Activated CD8-positive, alpha-beta memory T cell treated with anti-CD3 and anti-CD28 coated beads, Interleukin-2, amount 50 U/mL, for 48 hours (primary cell): Measurements from ENCODE around the gene TATDN3.
"Not testable (repeated sequence)": the region's sequence is repeated elsewhere in the genome, so short reads cannot be mapped to it uniquely, and the experiment has no call there.

Source experiments
- DNase-seq: peaks from one replicate; pipeline ENCODE4 v3.0.0-alpha.2; 2020

TATDN3 gene

DNA sequence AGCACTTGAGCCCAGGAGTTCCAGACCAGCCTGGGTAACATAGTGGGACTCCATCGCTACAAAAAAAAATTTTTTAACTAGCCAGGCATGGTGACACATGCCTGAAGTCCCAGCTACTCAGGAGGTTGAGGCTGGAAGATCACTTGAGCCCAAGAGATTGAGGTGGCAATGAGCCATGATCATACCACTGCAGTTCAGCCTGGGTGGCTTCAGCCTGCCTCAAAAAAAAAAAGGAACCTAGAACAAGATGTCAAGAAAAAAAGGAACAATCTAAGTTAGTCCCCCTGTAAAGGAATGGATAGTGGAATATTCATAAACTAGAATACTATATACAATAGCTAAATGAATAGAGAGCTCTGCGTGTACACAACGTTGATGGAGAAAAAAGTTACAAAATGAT is 14.5 kb upstream of the TATDN3 start:
- DNase-seq = no peak

DNA sequence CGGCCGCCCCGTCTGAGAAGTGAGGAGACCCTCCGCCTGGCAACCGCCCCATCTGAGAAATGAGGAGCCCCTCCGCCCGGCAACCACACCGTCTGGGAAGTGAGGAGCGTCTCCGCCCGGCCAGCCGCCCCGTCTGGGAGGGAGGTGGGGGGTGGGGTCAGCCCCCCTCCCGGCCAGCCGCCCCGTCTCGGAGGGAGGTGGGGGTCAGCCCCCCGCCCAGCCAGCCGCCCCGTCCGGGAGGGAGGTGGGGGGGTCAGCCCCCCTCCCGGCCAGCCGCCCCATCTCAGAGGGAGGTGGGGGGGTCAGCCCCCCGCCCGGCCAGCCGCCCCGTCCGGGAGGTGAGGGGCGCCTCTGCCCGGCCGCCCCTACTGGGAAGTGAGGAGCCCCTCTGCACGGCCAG is 12.6 kb upstream of the TATDN3 start:
- DNase-seq = not testable (repeated sequence)

DNA sequence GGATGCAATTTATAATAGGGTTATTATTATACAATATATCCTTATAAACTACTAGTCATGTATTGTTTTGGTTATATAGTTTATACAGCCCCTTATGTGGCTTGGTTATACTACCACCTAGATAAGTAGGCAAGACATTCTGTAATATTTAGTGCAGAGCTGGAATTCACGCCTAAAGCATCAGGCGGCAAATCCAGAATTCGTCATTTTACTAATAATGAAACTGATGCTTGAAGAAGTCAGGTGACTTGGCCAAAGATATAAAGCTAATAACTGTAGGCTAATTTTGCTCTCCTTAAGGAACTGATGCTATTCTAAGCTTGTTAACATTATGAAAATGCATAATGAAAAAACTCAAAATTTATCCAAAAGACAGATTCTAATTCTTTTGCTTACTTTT is 10.9 kb upstream of the TATDN3 start:
- DNase-seq = no peak

DNA sequence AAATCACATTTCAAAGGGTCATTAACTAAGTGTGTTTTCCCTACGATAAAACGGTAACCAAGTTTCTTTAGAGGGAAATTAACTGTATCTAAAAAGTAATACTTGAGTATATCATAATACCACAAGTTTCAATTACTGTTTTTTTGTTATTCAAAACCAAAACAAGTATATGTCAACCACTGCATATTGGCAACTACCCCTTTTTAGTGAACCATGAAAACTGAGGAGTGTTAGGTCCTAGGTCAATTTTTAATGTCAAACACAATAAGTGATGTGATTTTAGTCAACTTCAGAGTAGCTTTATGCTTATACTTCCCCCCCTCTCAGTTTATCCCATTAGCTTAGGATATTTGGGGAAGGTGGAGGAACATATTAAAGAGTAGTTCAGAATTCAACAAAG is 10.5 kb upstream of the TATDN3 start:
- DNase-seq = no peak

DNA sequence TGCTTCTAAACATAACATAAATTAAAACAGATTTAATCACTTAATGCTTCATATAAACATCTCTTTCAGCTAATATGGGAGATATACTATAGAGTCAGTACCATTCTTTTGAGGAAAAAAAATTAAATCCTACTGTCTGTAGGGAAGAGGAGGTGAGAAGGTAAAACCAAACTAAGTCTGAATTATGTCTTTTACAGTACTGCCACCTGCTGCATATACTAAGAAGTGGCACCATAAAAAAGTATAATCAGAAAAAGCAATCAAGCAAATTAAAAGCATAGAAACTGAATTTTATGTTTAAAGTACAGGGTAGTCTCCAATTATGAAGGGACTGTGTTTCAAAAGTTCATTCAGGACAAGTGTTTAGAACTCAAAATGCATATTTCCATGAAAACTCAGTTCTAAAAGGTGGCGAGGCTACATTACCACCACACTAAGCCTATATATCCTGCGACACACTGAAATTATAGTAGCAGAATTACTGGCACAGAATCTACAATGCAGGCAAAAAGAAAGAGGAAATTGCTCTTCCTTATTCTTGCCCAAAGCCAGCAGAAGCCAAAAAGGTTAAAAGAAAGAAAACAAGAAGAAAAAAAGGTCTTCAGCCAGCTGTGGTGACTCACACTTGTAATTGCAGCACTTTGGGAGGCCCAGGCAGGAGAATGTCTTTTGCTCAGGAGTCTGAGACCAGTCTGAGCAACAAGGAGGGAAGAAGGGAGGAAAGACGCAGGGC is 9.1 kb upstream of the TATDN3 start:
- no peak for DNase-seq

DNA sequence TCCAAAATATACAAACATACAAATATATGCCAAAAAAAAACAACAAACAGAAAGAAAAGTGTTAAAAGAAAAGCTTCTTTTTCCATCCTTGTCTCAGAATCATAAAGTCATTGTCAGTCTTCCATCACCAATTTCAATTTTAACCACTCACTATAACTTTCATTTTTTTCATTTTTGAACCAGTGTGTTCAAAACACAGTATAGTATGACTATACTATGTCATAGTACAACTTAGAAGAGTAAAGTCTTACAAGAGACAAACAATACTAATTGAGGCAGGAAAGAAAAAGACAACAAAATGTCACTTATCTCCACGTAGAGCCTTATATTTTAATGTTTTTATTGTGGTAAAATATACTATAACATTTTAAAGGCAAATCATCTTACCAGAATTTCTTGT is 7.7 kb upstream of the TATDN3 start:
- no peak for DNase-seq

DNA sequence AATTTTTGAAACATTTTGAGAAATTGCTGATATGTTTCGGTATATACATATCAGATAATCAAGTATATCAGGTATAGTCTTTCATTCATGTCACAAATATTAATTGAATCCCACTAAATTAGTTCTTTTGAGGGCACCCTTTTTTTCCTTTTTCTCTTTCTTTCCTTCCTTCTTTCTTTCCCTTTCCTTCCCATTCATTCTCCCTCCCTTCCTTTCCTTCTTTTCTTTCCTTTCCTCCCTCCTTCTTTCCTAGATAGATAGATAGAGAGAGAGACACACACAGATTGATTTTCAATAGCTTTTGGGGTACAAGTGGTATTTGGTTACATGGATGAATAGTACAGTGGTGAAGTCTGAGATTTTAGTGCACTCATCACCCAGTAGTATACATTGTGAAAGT is 5.8 kb upstream of the TATDN3 start:
- no peak for DNase-seq

DNA sequence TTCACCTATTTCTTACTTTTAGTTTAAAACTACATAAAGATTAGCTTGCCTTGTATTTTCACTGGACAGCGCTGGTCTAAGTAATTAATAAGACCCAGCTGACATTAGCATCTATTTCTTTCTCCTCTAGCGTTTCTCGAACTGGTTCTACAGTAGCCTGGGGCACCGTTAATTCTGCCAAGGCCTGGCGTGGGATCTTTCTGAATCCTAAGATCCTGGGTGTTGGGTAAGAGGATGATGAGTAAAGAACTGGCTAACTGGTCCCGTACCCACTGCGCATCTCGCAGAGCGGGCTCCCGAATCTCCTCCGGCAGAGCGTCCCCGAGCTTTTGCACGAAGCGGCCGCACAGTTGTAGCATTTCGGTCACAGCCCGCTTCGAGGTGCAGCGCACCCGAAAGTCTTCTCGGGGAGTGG is 426 bp upstream of the TATDN3 start:
- no peak for DNase-seq

DNA sequence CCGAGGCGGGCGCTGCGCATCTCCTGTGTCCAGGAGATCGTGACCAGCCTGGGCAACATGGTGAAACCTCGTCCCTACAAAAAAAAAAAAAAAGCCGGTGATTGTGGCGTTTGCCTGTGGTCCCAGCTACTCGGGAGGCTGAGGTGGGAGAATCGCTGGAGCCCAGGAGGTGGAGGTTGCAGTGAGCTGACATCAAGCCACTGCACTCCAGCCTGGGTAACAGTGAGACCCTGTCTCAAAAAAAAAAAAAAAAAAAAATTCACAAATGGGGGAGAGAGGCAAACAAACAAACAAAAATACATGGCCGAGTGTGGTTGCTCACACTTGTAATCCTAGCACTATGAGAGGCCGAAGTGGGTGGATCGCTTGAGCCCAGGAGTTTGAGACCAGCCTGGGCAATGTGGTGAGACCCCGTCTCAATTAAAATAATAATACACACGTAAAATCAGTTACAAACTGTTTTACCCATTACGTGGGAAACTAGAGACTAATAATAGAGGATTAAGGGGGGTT is 758 bp downstream of the TATDN3 start:
- DNase-seq = no peak

DNA sequence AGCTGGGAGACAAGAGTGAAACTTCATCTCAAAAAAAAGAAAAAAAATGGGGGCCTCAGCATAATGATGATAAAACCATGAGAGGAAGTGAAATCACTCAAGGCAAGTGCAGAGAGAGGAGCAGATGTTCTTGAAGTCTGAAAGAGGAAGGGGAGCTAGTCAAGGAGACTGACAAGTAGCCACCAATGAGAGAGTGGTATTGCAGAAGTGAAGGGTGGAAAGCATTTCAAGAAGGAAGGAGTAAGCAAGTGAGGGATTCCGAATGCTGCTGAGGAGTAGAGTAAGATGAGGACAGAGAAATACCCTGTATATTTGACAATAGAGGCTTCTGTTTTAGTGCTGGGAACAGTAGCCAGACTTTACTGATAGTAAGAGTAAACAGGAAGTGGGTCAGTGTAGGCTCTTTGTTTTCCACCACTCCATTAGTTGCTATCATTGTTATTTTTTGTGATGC is 2.9 kb downstream of the TATDN3 start:
- DNase-seq = no peak

DNA sequence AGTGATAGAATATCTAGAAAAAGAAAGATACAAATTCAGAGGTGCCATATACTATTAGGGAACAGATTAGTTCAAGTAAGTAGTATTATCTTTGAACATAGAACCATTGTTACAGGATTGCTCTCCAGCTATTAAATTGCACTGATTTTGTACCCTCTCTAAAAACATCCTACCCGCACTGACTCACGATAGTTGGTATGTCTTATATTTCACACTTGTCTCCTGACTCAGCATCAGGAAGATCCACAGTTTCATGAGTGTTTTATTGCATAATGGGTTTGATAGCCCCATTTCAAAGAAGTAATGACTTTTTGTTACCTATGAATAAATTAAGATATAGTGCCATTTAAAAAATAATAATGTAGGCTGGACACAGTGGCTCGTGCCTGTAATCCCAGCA is 6.0 kb downstream of the TATDN3 start:
- no peak for DNase-seq

DNA sequence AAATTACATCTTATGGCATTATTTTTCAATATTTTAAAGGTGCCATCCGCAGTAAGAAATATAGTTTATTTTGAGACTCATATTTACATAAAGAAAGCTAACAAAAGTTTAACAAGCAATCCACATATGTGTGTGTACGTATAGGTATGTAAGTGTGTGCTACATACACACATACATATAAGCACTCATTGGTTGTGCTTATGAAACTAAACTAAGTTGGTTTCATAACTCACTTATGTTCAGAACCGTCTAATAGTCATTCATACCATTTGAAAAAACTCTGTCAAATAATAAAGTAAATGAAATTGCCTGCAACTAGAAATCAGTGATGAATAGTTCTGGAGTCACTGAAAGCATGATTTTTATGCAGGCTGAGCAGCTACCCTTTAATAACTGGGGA is 14.1 kb downstream of the TATDN3 start:
- no peak for DNase-seq

DNA sequence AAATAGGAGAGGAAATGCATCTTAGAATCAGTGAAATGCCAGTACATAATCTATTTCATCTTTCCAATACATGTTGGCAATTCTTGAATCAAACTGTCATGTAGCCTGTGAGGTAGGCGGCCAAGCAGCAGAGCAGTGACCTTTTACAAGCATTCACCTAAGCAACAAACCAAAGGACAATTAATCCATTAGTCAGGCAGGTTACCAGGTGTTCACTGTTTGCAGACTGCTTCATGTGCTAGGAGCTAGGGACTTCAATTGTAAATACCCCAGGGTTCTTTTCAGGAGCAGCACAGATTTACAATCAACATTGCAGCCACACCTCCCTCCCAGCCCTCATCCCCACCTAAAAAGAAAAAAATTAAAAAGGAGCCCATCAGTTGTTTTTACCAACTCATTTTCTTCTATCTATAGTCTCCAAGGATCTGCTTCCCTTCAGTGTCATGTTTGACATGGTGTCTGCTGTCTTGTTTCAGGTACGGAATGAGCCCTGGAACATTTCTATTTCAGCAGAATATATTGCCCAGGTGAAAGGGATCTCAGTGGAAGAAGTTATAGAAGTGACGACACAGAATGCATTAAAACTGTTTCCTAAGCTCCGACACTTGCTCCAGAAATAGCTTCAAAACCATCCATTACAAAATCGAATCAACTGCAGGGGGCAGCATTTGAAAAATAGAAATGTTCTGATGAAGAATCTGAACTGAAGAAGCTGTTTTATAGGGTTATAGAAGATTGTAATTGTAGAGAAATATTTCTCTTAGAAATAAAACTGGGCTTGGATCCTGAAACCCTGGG is 23.0 kb downstream of the TATDN3 start:
- no peak for DNase-seq

DNA sequence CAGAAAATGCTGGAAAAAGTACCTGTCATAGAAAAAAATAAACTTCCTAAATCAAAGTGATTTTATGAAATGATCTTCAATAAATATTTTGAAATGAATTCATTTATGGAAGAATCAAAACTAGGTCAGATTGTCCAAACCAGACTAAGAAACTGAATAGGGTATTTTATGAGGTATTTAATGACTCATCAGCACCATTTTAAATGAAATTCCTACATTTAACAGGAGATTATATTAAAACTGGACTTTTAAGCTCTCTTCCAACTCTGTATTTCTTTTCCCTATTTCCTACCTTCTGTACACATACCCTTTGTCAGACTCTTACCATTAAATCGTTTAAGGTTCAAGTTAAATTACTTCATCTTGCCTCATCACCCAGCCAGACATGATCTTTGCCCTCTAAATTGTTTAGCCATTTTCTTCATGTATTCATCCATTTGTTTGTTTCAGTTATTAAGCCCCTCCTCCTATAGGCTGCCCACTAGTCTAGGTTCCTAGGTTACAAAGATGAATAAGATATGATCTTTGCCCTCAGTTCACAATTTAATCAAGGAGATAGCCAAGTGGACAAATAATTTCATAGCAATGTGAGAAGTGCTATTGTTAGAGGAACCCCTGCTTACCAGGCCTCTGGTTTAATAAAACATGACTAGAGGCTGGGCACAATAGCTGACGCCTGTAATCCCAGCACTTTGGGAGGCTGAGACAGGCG is 25.0 kb downstream of the TATDN3 start:
- no peak for DNase-seq

DNA sequence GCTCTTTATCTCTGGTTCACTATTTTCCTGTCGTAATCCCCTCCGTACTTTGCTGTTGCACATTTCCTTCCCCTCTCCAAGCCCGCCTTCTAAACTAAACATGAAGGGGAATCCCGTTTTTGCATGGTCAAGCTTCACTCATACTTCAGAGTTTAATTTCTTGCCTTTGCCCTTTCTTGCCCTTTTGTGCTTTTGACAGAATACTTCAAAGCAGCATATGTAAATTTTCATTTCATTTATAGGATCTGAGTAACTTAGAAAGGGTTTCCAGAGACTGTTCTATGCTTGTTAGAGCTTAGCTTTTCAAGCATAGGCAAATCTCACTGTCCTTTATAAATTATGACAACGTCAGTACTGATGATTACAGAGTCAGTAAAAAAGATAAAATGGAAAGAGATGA is 28.0 kb downstream of the TATDN3 start:
- no peak for DNase-seq

DNA sequence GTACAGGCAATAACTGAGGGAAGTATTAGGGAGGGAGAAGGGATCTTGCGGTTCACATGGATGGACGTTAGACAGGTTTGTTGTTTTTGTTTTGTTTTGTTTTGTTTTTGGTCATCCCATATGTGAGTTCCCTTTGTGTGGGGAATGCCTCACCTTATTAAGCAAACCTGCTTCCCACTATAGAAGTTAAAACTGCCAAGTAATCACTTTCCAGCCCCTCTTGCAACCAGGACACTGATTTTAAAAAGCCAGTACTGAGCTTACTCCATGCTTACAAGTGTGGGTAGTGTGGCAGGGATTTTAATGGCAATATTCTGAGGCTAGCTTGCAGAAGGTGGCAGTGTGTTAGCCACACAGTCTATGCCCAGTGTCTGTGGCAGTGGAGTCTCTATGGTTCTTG is 29.3 kb downstream of the TATDN3 start:
- no peak for DNase-seq

DNA sequence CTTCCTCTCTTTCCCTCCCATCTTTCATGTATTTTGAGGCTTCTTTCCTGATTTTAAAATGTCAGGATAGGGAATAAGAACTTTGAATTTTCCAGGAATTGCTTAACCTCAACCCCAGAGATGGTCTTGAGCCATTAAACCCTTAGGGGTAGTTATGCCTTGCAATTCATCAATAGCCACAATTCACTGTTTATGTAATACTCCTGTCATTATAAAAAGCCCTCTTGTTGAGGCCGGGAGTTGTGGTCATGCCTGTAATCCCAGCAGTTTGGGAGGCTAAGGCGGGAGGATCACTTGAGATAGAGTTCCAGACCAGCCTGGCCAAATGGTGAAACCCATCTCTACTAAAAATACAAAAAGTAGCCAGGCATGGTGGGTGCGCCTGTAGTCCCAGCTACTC is 31.3 kb downstream of the TATDN3 start:
- no peak for DNase-seq

DNA sequence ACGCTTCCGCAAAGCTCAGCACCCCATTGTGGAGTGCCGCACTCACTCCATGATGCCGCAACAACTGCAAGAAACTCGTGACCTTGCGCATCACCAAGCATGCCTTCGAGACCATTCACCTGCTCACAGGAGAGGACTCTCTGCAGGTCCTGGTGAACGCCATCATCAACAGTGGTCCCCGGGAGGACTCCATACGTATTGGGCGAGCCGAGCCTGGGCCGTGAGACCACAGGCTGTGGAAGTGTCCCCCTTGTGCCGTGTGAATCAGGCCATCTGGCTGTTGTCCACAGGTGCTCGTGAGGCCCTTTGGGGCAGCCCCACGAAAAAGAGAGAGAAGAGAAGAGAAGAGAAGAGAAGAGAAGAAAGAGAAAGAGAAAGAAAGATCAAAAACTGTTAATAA is 32.5 kb downstream of the TATDN3 start:
- DNase-seq = no peak

DNA sequence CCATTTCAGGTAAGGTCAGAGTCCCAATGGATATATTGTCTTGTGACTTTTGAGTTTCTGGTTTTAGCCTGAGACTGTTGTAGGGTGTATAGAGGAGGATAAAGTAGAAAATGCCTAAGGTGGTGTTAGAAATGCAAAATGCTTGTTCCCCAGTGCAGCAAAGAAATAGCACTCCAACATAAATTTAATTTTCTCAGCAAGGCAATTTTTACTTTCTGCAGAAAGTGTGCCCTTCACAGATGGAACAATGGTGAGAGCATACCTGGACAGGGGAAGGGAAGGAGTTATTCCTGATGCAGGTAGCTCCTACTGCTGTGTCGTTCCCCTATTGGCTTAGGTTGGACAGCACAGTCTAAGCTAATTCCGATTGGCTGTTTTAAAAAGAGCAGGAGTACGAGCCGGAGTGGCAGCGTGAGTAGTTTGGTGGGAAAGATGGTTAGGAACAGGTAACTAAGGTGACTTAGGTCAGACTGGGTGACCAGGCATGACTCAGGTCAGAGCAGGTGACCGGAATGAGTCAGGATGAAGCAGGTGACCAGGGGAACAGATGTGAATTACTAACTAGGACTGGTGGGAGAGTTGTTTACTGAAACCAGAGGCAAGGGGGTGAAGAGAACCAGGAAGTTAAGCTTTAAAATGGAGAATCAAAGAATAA is 34.2 kb downstream of the TATDN3 start:
- DNase-seq = no peak

DNA sequence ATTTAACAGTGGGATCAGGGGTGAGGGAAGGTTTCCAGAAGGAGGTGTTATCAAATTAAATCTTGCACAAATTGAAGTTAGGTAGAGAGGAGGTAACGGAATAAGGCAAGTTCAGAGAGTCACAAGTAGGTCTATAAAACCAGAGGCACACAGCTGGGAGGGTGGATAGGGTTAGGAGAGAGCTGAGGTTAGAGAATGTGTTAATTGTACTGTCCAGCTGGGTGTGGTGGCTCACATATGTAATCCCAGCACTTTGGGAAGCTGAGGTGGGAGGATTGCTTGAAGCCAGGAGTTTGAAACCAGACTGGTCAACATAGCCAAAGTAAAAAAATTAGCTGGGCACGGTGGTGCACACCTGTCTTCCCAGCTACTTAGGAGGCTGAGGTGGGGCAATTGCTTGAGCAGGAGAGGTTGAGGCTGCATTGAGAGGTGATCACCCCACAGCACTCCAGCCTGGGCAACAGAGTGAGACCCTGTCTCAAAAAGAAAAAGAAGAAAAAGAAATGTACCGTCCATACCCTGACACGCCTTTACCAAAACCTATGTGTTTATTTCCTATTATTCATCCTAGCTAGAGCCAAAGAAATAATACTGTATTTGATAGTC is 35.6 kb downstream of the TATDN3 start:
- DNase-seq = no peak

DNA sequence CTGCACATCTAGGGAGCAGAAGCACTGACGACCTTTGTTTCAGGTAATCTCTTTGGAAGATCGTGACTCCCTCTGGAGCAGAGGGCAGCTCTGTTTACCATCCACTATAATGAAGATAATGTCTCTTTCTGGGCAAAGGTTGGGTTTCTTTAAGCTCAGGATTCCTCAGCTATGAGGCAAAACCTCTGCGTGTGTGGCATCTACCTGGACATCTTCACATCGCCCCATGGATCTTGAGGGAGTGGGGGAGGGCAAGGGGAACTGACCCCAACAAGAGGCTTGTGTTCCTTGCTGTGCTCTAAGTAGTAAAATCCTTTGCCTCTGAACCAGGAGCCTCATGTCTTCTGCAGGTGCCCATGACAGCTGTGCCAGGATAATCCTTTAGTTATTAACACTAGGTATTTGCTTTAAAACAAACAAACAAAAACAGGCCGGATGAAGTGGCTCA is 36.2 kb downstream of the TATDN3 start:
- no peak for DNase-seq

DNA sequence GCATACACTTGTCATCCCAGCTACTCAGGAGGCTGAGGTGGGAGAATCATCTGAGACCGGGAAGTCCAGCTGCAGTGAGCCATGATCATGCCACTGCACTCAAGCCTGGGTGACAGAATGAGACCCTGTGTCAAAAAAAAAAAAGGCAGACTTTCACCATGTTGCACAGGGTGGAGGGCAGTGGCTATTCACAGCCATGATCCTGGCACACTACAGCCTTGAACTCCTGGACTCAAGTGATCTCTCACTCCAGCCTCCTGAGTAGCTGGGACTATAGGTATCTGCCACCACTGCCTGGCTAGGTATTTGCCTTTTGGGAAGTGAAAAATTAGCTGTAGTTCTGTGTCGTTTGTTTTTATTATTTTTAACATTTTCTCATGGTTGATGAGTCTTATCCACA is 36.7 kb downstream of the TATDN3 start:
- DNase-seq = no peak
